GM19328 (cell line): ENCODE data around the gene GALNT5.

Experiments used
- ATAC-seq: cut with Tn5 transposase; IDR thresholded peaks from one replicate; pipeline ENCODE4 v1.9.1; 2021; ENCODE audit warnings: mild to moderate bottlenecking, moderate library complexity; ENCODE audit not compliant: unreplicated experiment

GALNT5 gene

DNA sequence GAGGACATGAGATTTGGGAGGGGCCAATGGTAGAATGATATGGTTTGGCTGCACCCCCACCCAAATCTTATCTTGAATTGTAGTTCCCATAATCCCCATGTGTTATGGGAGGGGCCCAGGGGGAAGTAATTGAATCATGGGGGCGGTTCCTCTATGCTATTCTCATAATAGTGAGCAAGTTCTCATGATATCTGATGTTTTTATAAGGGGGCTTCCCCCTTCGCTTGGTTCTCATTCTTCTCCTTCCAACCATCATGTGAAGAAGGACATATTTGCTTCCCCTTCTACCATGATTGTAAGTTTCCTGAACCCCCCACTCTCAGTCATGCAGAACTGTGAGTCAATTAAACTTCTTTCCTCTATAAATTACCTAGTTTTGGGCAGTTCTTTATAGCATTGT lies 105.1 kb downstream of the GALNT5 start:
- no peak for ATAC-seq

GRCh38 chr2:157363612-157364101 lies 106.2 kb downstream of the GALNT5 start:
- ATAC-seq = peak; percentile 25
